Epidermal melanocyte (primary cell): ENCODE results near the gene SFXN2.
"Not testable (repeated sequence)": the region's sequence is repeated elsewhere in the genome, so short reads cannot be mapped to it uniquely, and the experiment has no call there.

Experiments
- DNase-seq: peaks from one replicate; pipeline ENCODE4 v3.0.0; 2011; ENCODE audit warnings: low spot score; ENCODE audit not compliant: insufficient read length

SFXN2 gene

DNA sequence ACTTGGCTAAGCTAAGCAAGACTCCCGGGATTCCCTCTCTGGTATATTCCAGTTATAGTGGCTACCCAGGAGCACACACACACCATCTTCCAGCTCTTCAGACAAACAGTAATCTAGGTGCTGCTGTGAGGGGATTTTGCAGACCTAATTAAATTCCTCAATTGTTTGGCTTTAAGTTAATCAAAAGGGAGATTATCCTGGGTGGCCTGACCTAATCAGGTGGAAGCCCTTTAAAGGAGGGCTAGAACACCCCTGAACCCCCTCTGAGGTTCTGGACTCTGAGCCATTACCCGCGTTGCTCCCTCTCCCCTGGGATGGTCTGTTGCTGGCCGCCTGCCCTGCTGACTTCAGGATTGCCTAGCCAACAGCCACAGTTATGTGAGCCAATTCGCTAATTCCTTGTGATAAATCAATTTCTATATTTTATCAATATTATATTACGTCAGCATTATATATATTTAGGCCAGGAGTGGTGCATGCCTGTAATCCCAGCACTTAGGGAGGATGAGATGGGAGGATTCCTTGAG is 6.4 kb downstream of the SFXN2 start:
- DNase-seq = no peak

DNA sequence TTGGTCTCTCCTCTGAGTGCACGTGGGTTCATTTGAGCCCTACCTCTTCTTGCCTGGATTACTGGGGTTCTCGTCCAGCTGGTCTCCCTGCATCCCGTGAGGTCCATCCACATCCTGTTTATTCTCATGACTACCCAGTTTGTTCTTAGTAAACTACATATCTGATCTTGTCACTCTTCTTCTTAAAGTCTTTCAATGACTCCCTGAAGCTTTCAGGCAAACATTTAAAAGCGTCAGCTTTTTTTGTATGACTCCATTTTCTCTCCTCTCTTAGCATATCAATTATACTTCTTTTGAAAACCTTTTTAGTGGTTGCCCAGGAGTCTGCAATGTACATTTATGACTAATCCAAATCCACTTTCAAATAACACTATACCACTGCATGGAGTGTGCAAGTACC is 7.5 kb downstream of the SFXN2 start:
- no peak for DNase-seq

DNA sequence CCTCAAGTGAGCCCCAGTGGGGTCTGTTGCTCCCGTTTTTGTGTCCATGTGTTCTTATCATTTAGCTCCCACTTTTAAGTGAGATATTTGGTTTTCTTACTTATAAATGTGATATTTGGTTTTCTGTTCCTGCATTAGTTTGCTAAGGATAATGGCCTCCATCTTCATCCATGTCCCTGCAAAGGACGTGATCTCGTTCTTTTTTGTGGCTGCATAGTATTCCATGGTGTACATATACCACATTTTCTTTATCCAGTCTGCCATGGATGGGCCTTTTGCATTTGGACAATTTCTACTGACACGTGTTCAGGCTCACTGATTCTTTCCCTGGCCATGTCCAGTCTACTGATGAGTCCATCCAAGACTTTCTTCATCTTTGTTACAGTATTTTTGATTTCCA is 9.6 kb downstream of the SFXN2 start:
- DNase-seq = no peak

DNA sequence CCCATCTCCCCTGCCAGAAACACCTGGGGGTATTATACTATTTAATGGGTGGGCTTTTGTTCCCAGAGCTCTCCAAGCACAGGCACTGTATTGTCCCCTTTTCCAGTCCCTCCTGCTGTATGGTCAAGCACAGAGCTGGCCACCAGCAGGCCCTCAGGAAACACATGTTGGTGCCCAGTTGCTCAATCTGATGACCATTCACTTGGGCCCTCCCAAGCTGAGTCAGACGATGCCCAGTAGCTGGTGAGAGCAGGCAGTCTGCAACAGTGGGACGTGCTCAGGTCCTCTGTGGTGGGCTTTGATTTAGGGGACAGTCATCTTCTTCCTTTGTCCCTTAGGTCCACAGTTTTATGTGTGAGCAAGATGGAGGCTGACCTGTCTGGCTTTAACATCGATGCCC is 11.8 kb downstream of the SFXN2 start:
- no peak for DNase-seq

DNA sequence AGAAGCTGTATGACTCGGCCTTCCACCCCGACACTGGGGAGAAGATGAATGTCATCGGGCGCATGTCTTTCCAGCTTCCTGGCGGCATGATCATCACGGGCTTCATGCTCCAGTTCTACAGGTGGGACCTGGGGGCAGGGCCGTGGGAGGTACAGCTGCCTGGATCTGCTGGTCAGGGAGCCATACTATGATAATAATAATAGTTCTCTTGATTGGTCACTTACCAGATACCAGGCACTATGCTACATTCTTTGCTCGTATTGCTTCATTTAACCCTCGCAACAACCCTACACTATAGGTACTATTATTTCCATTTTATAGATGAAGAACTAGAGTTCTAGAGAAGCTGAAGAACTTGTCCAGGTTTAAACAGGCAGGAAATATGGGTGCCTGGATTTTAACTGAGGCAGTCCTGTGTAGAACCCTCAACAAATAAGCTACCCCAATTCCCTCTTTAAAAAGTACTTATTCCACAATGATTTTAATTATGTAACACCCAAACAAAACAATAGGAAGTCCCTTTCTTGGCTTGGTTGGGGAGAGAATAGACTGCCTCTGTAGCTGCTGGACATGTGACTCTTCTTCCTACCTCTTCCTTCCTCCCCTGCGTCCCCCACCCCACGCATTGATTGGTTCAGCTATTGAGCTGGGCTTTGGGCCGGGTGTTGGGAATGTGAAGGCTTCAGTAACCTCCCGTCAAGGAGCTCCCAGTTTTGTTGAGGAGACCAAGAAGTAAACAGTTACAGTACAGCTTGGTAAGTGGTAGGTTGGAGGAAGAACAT is 12.8 kb downstream of the SFXN2 start:
- no peak for DNase-seq

DNA sequence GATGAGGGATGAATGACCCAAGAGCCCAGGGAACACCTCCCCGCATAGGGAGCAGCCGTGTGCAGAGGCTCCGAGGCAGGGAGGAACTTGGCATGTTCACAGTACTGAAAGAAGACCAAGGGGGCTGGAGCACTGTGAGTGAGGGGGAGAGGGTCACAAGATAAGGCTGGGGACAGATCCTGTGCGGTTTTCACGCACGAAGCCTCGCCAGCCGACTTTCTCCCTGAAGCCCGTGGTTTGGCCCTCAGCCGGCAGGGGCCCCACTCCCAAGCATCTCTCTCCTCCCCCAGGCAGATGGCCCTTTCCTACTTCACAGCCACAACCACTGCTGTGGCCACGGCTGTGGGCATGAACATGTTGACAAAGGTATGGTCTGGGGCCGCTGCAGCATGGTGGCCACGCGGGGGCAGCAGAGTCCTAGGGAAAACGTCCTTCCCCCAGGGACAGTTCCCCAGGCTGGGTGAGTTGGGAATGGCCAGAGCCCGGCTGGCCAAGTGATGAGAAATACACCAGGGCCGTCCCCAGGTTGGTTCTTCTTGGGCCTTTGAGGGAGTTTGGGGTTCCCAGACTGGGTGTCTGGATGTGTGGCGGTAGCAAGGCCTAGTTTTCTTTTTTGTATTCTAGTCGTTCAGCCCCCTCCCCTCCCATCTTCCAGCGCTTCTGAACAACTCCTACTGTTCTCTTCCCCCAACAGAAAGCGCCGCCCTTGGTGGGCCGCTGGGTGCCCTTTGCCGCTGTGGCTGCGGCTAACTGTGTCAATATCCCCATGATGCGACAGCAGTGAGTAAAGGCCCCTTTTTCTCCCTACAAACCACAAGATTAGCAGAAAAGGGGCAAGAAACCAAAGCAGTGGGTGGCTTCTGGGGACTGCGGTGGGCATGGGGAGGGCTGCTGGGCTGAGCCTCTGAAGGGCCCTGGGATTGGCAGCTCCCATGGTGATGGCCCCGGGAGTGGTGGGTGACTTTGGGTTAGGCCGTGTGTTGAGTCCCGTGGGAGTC is 14.9 kb downstream of the SFXN2 start:
- DNase-seq = peak; percentile 78

DNA sequence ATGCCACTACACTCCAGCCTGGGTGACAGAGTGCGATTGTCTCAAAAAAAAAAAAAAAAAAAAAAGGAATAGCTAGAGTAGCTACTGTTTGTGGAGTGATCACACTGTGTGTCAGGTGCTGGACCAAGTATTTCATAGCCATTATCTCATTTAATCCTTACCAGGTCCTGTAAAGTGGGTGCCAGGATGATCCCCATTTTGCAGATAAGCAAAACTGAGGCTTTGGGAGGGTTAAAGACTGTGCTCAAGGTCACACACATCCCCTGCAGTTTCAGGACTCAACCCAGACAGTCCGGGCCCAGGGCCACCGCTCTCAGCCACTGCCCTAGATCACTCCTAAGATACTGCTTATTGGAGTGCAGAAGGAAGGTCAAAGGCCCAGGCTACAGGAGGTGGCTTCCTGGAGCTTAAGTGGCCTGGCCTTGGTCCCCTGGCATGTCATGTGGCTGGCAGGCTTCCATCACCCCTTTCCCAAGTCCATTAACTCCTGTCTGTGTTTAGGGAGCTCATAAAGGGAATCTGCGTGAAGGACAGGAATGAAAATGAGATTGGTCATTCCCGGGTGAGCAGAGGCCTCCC is 16.9 kb downstream of the SFXN2 start:
- no peak for DNase-seq

DNA sequence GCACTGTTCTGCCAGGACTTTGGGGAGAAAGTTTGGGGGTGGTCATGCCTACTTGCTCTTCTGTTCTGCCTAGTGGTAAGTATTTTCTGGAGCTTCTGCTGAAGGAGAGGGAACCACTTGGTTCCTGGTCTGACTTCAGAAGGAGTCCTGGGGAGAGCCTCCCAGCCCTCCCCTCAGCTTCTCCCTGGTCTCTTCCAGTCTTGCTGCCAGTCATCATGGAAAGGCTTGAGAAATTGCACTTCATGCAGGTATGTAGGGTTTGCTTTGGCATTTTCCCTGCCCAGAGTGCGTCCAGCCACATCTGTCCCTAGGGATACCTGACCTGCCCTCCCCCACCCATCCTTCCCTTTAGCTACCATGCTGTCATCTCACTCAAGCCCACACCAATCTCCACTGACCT is 18.2 kb downstream of the SFXN2 start:
- DNase-seq = no peak

DNA sequence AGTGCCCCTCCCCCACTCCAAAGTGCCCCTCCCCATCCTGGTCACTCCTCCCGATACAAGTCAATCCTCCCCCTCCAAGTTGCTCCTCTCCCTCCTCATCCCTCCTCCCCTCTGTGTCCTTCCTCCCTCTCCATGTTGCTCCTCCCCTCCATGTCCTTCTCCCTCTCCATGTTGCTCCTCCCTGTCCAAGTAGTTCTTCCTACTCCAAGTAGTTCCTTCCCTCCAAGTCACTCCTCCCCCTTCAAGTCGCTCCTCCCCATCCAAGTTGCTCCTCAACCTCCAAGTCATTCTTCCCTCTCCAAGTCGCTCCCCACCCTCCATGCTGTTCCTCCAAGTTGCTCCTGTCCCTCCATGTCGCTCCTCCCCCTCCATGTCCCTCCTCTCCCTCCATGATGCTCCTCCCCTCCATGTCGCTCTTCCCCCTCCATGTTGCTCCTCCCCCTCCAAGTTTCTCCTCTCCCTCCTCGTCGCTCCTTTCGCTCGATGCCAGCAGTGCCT is 20.7 kb downstream of the SFXN2 start:
- no peak for DNase-seq

DNA sequence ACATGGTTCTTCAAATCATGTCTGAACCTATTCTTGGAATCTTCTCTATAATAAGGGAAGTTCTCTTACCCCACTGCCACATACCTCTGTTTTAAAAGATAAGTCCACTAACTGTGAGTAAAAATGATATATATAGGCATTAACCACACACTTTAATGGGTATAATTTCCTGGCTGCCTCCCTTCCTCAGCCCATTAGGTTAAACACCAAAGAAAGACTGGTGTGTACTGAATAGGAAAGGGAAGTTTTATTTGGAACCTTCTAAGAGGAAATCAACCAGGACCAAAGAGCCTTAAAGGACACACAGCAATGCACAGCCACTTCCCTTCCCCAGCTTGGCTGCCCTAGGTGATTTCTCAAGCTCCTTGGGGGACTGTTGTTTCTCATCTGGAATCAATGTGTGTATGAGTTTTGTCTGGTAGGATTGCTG is 24.3 kb downstream of the SFXN2 start:
- no peak for DNase-seq

DNA sequence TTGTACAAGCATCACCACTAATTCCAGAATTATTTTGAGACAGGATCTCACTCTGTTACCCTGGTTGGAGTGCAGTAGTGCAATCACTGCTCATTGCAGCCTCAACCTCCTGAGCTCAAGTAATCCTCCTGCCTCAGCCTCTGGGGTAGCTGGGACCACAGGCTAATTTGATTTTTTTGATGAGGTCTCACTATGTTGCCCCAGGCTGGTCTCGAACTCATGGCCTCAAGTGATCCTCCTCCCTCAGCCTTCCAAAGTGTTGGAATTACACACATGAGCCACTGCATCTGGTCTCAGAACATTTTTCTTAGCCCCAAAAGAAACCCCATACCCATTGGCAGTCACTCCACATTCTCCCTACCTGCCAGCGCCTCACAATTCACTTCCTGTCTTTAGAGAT is 25.8 kb downstream of the SFXN2 start:
- DNase-seq = no peak

DNA sequence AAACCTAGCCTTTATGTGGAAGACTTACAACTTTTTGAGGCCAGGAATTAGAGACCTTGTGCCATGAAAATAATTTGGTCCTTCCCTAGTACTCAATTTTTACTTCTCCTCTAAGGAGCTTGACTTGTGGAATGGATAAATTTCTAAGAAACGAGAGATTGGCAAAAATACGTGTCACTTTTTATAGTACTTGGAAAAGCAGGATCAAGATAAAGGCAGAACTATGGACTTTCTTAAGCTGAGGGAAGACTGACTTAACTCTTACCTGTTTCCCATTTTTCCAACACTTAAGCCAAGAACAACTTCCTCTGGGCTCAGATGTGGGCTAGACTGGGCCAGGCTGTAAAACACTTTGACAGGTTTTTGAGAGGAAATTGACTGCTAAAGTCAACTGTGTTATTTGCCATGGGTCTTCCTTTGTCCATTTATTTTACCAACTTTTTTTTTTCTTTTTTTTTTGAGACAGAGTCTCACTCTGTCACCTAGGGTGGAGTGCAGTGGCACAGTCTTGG is 27.3 kb downstream of the SFXN2 start:
- DNase-seq = no peak

DNA sequence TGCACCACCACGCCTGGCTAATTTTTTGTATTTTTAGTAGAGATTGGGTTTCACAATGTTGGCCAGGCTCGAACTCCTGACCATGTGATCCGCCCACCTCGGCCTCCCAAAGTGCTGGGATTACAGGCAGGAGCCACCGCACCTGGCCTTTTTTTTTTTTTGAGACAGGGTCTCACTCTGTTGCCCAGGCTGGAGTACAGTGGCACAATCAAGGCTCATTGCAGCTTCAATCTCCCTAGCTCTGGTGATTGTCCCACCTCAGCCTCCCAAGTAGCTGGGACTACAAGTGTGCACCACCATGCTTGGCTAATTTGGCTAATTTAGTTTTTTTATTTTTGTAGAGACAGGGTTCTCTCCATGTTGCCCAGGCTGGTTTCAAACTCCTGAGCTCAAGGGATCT is 27.9 kb downstream of the SFXN2 start:
- not testable (repeated sequence) for DNase-seq

DNA sequence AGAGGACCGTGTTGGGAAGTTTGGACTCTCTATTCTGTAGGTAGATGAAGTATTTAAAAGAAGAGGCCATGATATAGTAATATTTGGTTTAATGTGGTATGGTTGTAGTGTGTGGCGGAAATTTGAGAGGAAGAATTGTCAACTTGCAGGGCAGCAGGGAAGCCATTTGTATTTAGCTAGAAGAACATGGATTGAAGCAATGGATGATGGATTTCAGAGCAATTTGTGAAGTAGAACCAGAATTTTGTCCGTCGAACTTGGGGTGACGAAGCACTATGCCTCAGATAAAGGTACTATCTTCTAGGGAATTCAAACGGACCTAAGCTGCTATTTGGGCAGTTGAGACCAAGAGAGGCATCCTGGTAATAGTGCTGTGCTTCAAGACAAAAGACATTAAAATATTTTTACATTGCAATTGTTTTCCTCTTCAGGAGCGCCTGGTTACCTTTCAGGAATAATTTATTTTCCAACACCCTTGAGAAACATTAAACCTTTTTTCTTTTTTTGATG is 28.7 kb downstream of the SFXN2 start:
- DNase-seq = no peak

DNA sequence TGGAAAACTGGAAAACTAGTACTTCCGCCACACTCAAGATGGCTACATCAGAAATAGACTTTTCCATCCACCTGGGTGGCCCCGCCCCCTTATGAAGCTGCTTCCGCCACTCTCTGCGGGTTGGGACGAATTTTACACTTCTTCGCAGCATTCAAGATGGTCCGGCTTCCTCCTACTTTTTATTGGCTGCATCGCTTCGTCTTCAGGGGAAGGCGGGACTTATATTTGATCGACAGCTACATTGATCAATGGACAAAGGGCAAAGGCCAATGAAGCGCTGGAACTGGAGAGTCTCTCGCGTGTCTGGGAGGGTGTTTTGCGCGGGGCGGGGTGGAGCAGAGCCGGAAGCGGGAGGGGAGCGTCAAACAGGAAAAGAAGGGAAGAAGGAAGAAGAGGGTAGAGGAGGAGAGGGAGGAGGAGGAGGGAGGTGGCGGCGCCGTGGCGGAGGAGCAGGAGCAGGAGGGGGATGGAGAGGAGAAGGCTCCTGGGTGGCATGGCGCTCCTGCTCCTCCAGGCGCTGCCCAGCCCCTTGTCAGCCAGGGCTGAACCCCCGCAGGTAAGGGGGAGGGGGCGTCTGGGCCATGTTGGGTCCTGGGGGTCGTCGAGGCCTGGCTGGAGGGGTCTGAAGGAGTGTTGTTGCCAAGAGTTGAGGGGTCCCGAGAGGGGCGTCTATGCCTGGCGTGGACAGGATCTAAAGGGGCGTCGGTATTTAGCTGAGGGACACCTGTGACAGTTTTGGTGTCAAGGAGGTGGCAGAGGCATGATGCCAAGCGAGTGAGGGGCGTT is 29.3 kb downstream of the SFXN2 start, which contains the start of gene WBP1L:
WBP1L (plus strand) TSS at position 361 of the 786 bp plus-strand sequence; CDS start at position 467, 106 bp downstream.
- peak; percentile 98 for DNase-seq

DNA sequence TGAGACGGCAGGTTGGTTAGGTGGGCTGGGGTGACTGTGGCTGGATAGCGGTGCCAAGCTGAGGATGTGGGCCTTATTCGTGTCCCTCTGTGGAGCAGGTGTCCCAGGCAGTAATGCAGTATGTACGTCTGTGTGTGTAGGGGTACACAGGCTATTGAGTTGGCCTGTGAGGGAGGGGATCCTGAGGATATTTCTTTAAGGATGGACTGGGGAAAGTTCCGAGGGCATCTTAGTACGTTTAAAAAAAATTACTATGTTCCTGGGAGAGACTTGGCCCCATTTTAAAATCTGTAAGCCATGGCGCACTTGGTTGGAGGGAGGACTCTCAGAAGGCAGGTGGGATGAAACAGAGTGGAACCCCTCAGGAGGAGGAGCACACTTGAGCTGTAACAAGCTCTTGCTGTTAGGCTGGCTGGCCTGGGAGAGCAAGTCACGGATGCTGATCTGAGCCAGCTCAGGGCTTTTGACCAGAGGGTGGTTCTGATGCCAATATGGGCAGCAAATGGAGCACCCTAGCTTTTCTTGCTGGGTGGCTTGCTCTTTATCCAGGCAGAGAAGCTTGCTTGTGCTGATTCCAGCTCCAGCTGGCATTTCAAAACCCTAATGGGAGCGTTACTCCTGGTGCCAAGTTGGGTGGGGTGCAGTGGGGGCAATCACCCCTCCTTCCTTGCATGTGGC is 30.1 kb downstream of the SFXN2 start:
- DNase-seq = no peak

DNA sequence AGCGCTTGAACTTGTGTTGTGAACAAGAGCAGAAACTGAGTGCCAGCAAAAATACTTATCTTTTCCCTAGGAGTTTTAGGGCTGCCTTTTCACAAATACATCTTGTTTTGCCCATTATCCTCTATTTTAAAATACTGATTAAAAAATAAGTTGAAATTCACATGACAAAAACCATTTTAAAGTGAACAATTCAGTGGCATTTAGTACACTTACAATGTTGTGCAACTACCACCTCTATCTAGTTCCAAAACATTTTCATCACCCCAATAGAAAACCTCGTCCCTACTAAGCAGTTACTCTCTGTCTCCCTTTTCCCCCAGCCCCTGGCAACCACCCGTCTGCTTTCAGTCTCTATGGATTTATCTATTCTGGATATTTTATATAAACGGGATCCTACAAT is 30.7 kb downstream of the SFXN2 start:
- no peak for DNase-seq

DNA sequence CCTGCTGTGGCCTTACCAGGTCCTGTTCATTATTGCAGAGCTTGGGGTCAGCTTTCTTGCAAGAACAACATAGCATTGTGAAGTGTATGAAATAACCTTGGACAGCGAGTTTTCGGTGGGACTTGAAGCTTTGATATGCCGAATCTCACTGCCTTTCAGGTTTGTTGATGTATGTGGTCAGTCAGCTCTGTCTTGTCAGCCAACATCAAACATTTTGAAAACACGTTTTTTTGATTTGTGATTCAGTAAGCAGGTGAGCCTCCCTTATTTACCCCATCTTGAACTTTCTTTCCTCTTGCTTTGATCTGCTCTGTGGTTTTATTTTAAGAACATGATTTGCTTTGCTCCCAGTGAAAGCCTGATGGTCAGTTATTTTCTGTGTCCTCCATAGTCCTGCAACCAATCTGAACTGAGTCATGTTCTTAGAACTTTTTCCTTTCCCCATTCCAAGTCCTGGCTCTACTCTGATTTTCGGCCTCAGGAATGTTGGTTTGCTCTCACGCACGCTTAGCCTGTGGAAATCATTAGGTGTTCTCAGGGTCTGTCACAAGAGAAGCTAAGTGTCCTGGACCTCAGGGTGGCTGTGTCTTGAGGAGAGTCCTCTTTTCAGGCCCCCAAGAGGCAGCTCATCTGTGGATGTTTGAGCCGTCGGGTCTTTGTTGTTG is 38.0 kb downstream of the SFXN2 start:
- DNase-seq = no peak
